ENCODE data around the gene PNPLA7. TPM values are rescaled to one million over a fixed set of nuclear protein-coding genes. Genes with fewer than 3 reads are reported as not detected.

Gene PNPLA7
- total RNA-seq, 4 donors from 2014 or later: 16.0 to 95.4 (median 24.9) TPM

GRCh38 chr9:137484551-137485315 is 65.5 kb downstream of the PNPLA7 start:
- no peaks in the 10 kb centered on the region for H3K36me3 ChIP-seq
- TF ChIP-seq POLR2A (IDR thresholded peaks at IDR 0.05) (no peak), CTCF (IDR thresholded peaks at IDR 0.05) (no peak), EP300 (IDR thresholded peaks at IDR 0.05; ENCODE audit: low read depth) (no peak), POLR2AphosphoS5 (IDR thresholded peaks at IDR 0.05) (no peak)
- no peak for DNase-seq
- intact Hi-C loops (cut with DNase I; ENCODE audit: low total_unique reads) (no loop called here), in situ Hi-C loops (cut with MboI; ENCODE audit: low pct_ligation_motif_present in 1 of 4, low pct_unique_long_range_greater_than_20kb in 1 of 4, low sequenced_read_pairs in 3 of 4) (no loop called here)
- H3K27me3 ChIP-seq: no peaks in the 10 kb centered on the region
- no peak overlapping the region for H3K4me3 ChIP-seq
- H3K27ac ChIP-seq: no peak overlapping the region
- H3K9me3 ChIP-seq: no peaks in the 10 kb centered on the region
- H3K4me1 ChIP-seq: peaks cover 0 to 12% (median 10%) of the 10 kb centered on the region in 4 donors
- WGBS, 2 donors (ENCODE audit: low coverage in 1 of 2): 88 to 91% methylated on average over 3 to 18 of the region's 27 CpGs

- WGBS, 2 donors (ENCODE audit: low coverage in 1 of 2): 58 to 76% methylated on average over 4 to 26 of the region's 26 CpGs
- TF ChIP-seq POLR2AphosphoS5 (IDR thresholded peaks at IDR 0.05) (no peak), EP300 (IDR thresholded peaks at IDR 0.05; ENCODE audit: low read depth) (no peak), CTCF (IDR thresholded peaks at IDR 0.05) (no peak), POLR2A (IDR thresholded peaks at IDR 0.05) (no peak)
These were observed 68.0 kb downstream of the PNPLA7 start for GRCh38 chr9:137482094-137482781.

GRCh38 chr9:137480686-137481683 is 69.2 kb downstream of the PNPLA7 start:
- no peak for DNase-seq
- Histone ChIP-seq H3K9me3 (peaks cover 0 to 3% of the 10 kb centered on the region in 2 donors), H3K36me3 (no peaks in the 10 kb centered on the region), H3K27ac (no peak overlapping the region), H3K4me3 (no peak overlapping the region), H3K27me3 (no peaks in the 10 kb centered on the region), H3K4me1 (peaks cover 0 to 3% (median 0%) of the 10 kb centered on the region in 4 donors)
- 90% methylated on average over 2 to 35 of the region's 38 CpGs for WGBS, 2 donors (ENCODE audit: low coverage in 1 of 2)
- in situ Hi-C loops (cut with MboI; ENCODE audit: low pct_ligation_motif_present in 1 of 4, low pct_unique_long_range_greater_than_20kb in 1 of 4, low sequenced_read_pairs in 3 of 4): no loop called here
- intact Hi-C loops (cut with DNase I; ENCODE audit: low total_unique reads): no loop called here
- no peak for TF ChIP-seq EP300 (IDR thresholded peaks at IDR 0.05; ENCODE audit: low read depth)
- no peak for TF ChIP-seq POLR2AphosphoS5 (IDR thresholded peaks at IDR 0.05)
- no peak for TF ChIP-seq CTCF (IDR thresholded peaks at IDR 0.05)
- TF ChIP-seq POLR2A (IDR thresholded peaks at IDR 0.05): no peak

More at GRCh38 chr9:137482094-137482781, 68.0 kb downstream of the PNPLA7 start:
- peaks cover 0 to 3% (median under 1%) of the 10 kb centered on the region in 4 donors for H3K4me1 ChIP-seq
- H3K4me3 ChIP-seq: no peak overlapping the region
- H3K27ac ChIP-seq: peak overlapping the region in 1 of 4 donors; percentile 28
- DNase-seq: no peak
- in situ Hi-C loops (cut with MboI; ENCODE audit: low pct_ligation_motif_present in 1 of 4, low pct_unique_long_range_greater_than_20kb in 1 of 4, low sequenced_read_pairs in 3 of 4): no loop called here
- intact Hi-C loops (cut with DNase I; ENCODE audit: low total_unique reads): no loop called here
- H3K36me3 ChIP-seq: no peaks in the 10 kb centered on the region
- no peaks in the 10 kb centered on the region for H3K27me3 ChIP-seq
- no peaks in the 10 kb centered on the region for H3K9me3 ChIP-seq

Data from transverse colon (tissue), 4 donors.